OCI-LY1 (cell line): ENCODE results near the gene CRACDL.

ENCODE experiments used
- H2AFZ ChIP-seq: fragments of 200-600 bp; sonication (generic), shearing (Covaris generic); 2 replicates; pipeline ENCODE4 v1.6.0; 2014; ENCODE audit warnings: antibody characterized with exemption, mild to moderate bottlenecking, low read length
- H3F3A ChIP-seq: fragments of 200-600 bp; sonication (generic), shearing (Covaris generic); 2 replicates; pipeline ENCODE4 v1.6.0; 2014; ENCODE audit warnings: mild to moderate bottlenecking, antibody characterized with exemption, low read length, moderate library complexity; ENCODE audit not compliant: insufficient read depth
- H3K27ac ChIP-seq: fragments of 200-600 bp; sonication (generic); 2 replicates; pipeline ENCODE4 v1.5.1; 2014; ENCODE audit warnings: low read length, mixed run types, mild to moderate bottlenecking, low read depth; ENCODE audit not compliant: poor library complexity, severe bottlenecking
- H3K27me3 ChIP-seq: fragments of 200-600 bp; sonication (generic); 2 replicates; pipeline ENCODE4 v1.6.0; 2014; ENCODE audit warnings: antibody characterized with exemption, mild to moderate bottlenecking, low read length, moderate library complexity; ENCODE audit not compliant: insufficient read depth
- H3K36me3 ChIP-seq: fragments of 200-600 bp; sonication (generic); 2 replicates; pipeline ENCODE4 v1.6.1; 2014; ENCODE audit warnings: mild to moderate bottlenecking, antibody characterized with exemption, low read length, moderate library complexity, mixed read lengths; ENCODE audit not compliant: insufficient read depth
- H3K4me1 ChIP-seq: fragments of 200-600 bp; sonication (generic); 2 replicates; pipeline ENCODE4 v1.5.1; 2014; ENCODE audit warnings: mild to moderate bottlenecking, low read length, moderate library complexity; ENCODE audit not compliant: insufficient read depth, severe bottlenecking
- H3K4me2 ChIP-seq: fragments of 200-600 bp; sonication (generic), shearing (Covaris generic); 2 replicates; pipeline ENCODE4 v1.6.1; 2014; ENCODE audit warnings: low read length
- H3K4me3 ChIP-seq: fragments of 200-600 bp; sonication (generic); 2 replicates; pipeline ENCODE4 v1.5.1; 2014; ENCODE audit warnings: low read length, low read depth, mild to moderate bottlenecking, mixed read lengths; ENCODE audit not compliant: poor library complexity, severe bottlenecking
- H3K79me2 ChIP-seq: fragments of 200-600 bp; shearing (Covaris generic); 2 replicates; pipeline ENCODE4 v1.6.1; 2016; ENCODE audit warnings: mixed run types, low read length, mixed read lengths; ENCODE audit not compliant: insufficient read depth
- H3K9ac ChIP-seq: fragments of 200-600 bp; sonication (generic), shearing (Covaris generic); 2 replicates; pipeline ENCODE4 v1.6.1; 2014; ENCODE audit warnings: mild to moderate bottlenecking, low read length, mixed read lengths
- H3K9me2 ChIP-seq: fragments of 200-600 bp; sonication (generic), shearing (Covaris generic); 2 replicates; pipeline ENCODE4 v1.6.1; 2014; ENCODE audit warnings: low read depth, mild to moderate bottlenecking, low read length, mixed read lengths
- H3K9me3 ChIP-seq: fragments of 200-600 bp; shearing (Covaris generic); 2 replicates; pipeline ENCODE4 v1.6.1; 2014; ENCODE audit warnings: low read length, mixed read lengths
- H4K20me1 ChIP-seq: fragments of 200-600 bp; sonication (generic), shearing (Covaris generic); 2 replicates; pipeline ENCODE4 v1.6.0; 2016; ENCODE audit warnings: mild to moderate bottlenecking, low read length; ENCODE audit not compliant: insufficient read depth
- CTCF ChIP-seq: fragments of 200-600 bp; sonication (generic), shearing (Covaris generic); IDR thresholded peaks from 2 replicates; pipeline ENCODE4 v1.5.1; 2017; ENCODE audit warnings: mild to moderate bottlenecking, antibody characterized with exemption, low read length, moderate library complexity, mixed read lengths
- EZH2 ChIP-seq: fragments of 200-600 bp; sonication (generic), shearing (Covaris generic); IDR thresholded peaks from 2 replicates; pipeline ENCODE4 v1.8.0; 2017; ENCODE audit warnings: borderline replicate concordance, mixed run types, mild to moderate bottlenecking, antibody characterized with exemption, low read length, moderate library complexity, mixed read lengths

CRACDL gene

GRCh38 chr2:98896416-98896815, 39.6 kb downstream of the CRACDL start:
- Histone ChIP-seq H3K9me3 (no peaks in the 10 kb centered on the region), H3K9me2 (no peaks in the 10 kb centered on the region), H3F3A (no peaks in the 10 kb centered on the region), H3K27ac (no peak overlapping the region), H3K79me2 (no peaks in the 10 kb centered on the region), H3K36me3 (no peaks in the 10 kb centered on the region), H3K27me3 (no peaks in the 10 kb centered on the region), H3K4me1 (peaks cover 10% of the 10 kb centered on the region), H3K4me3 (no peak overlapping the region), H2AFZ (no peak overlapping the region), H3K9ac (no peak overlapping the region), H3K4me2 (no peak overlapping the region), H4K20me1 (no peaks in the 10 kb centered on the region)
- TF ChIP-seq EZH2 (no peak), CTCF (no peak)

GRCh38 chr2:98895901-98896300, 40.1 kb downstream of the CRACDL start:
- Histone ChIP-seq H3K4me2 (no peak overlapping the region), H2AFZ (no peak overlapping the region)
- TF ChIP-seq CTCF (no peak), EZH2 (no peak)

GRCh38 chr2:98895221-98895620, 40.8 kb downstream of the CRACDL start:
- Histone ChIP-seq H3K27me3 (no peaks in the 10 kb centered on the region), H3K4me2 (no peak overlapping the region), H3K36me3 (no peaks in the 10 kb centered on the region), H3K4me3 (no peak overlapping the region), H3K27ac (no peak overlapping the region), H3K9me2 (no peaks in the 10 kb centered on the region), H3K79me2 (no peaks in the 10 kb centered on the region), H3K9me3 (no peaks in the 10 kb centered on the region), H3F3A (no peaks in the 10 kb centered on the region), H3K4me1 (peaks cover 10% of the 10 kb centered on the region), H3K9ac (no peak overlapping the region), H4K20me1 (no peaks in the 10 kb centered on the region), H2AFZ (no peak overlapping the region)
- TF ChIP-seq EZH2, result no peak
- no peak for TF ChIP-seq CTCF

More at GRCh38 chr2:98895901-98896300, 40.1 kb downstream of the CRACDL start:
- H4K20me1 ChIP-seq, result no peaks in the 10 kb centered on the region
- no peaks in the 10 kb centered on the region for H3K27me3 ChIP-seq
- no peaks in the 10 kb centered on the region for H3K9me3 ChIP-seq
- no peak overlapping the region for H3K9ac ChIP-seq
- H3K27ac ChIP-seq, result no peak overlapping the region
- no peak overlapping the region for H3K4me3 ChIP-seq
- H3K36me3 ChIP-seq, result no peaks in the 10 kb centered on the region
- H3K79me2 ChIP-seq, result no peaks in the 10 kb centered on the region
- peaks cover 10% of the 10 kb centered on the region for H3K4me1 ChIP-seq
- H3F3A ChIP-seq, result no peaks in the 10 kb centered on the region
- no peaks in the 10 kb centered on the region for H3K9me2 ChIP-seq
